K562 (cell line): ENCODE results near the gene MMP17. TPM values are rescaled to one million over a fixed set of nuclear protein-coding genes. Genes with fewer than 3 reads are reported as not detected.
A peak's percentile ranks its signal among the peaks of the same experiment; 100 is the strongest.

Experiments
- ATAC-seq: fragments of 200-7000 bp; cut with Tn5 transposase; 3 replicates; pipeline ENCODE4 v1.9.1; 2020; ENCODE audit warnings: moderate library complexity
- BruUV-seq: library from RNA; stranded (reverse); fragments of 400-500 nt; replicated peaks from 2 replicates; lab custom pipeline; 2021; lab: Mats Ljungman, UMichigan
- CTCF ChIA-PET: fragments of 300-600 bp; formaldehyde crosslinking; extraction: SDS; loops from one replicate; lab custom pipeline; 2021; ENCODE audit warnings: low intra/inter-chr PET ratio; lab: Yijun Ruan, JAX
- POLR2A ChIA-PET: fragments of 300-600, 350-650 bp; sonication (Branson Sonifier 250); formaldehyde crosslinking; extraction: SDS; loops from one replicate; lab custom pipeline; 2021; ENCODE audit warnings: antibody characterized with exemption, inconsistent platforms; lab: Yijun Ruan, JAX
- DNase-seq, 4 experiments: peaks; one replicate each; pipeline versions ENCODE4 v3.0.0 to v3.0.0-alpha.2; 2011 to 2018; ENCODE audit warnings: low spot score in 3 of 4, mixed read lengths in 3 of 4; ENCODE audit errors: extremely low read depth in 1 of 4
- FAIRE-seq: peaks from 2 replicates; lab custom pipeline; 2011; peaks lifted over from hg19 to GRCh38; lab: Jason Lieb, UNC
- H2AFZ ChIP-seq: 2 replicates; pipeline ENCODE4 v1.6.0; 2011; ENCODE audit warnings: low read depth, low read length, control low read depth, inconsistent platforms
- H3K27ac ChIP-seq: fragments of 200-600 bp; 3 replicates; pipeline ENCODE4 v1.8.0; 2011; ENCODE audit warnings: low read depth, mild to moderate bottlenecking, control low read depth, inconsistent platforms, low read length, moderate library complexity, mixed read lengths; ENCODE audit errors: extremely low read depth
- H3K27me3 ChIP-seq, 2 experiments: fragments of 300-600 bp in 1 of 2; 2 replicates in 1 of 2; 3 replicates in 1 of 2; pipeline versions ENCODE4 v1.6.0 to v1.8.0; 2011; ENCODE audit warnings: inconsistent platforms in 2 of 2, low read length in 2 of 2, mild to moderate bottlenecking in 1 of 2, mixed read lengths in 1 of 2, moderate library complexity in 1 of 2; ENCODE audit not compliant: control insufficient read depth in 2 of 2, insufficient read depth in 2 of 2
- H3K36me3 ChIP-seq: fragments of 300-600 bp; 3 replicates; pipeline ENCODE4 v1.8.0; 2011; ENCODE audit warnings: mild to moderate bottlenecking, low read length, inconsistent platforms; ENCODE audit not compliant: control insufficient read depth, insufficient read depth
- H3K4me1 ChIP-seq, 2 experiments: fragments of 200-600 bp in 1 of 2; replicated peaks in 1 of 2; 2 replicates in 1 of 2; 3 replicates in 1 of 2; pipeline versions ENCODE4 v1.5.1 to v1.8.0; 2011; ENCODE audit warnings: inconsistent platforms in 2 of 2, low read length in 2 of 2, mild to moderate bottlenecking in 1 of 2, mixed read lengths in 1 of 2, moderate library complexity in 1 of 2; ENCODE audit not compliant: control insufficient read depth in 2 of 2, insufficient read depth in 2 of 2
- H3K4me2 ChIP-seq: 2 replicates; pipeline ENCODE4 v1.6.1; 2011; ENCODE audit warnings: low read length, control low read depth, inconsistent platforms, mixed read lengths; ENCODE audit not compliant: insufficient read depth
- H3K4me3 ChIP-seq: fragments of 200-600 bp; sonication (generic), shearing (Covaris generic); 2 replicates; pipeline ENCODE4 v1.5.1; 2016; ENCODE audit warnings: control low read depth, inconsistent platforms
- H3K79me2 ChIP-seq: fragments of 200-600 bp; 3 replicates; pipeline ENCODE4 v1.8.0; 2011; ENCODE audit warnings: low read length, inconsistent platforms; ENCODE audit not compliant: control insufficient read depth, insufficient read depth
- H3K9ac ChIP-seq, 2 experiments: 2 replicates each; pipeline versions ENCODE4 v1.6.0 to v1.6.1; 2011; ENCODE audit warnings: low read depth in 2 of 2, low read length in 2 of 2, control low read depth in 1 of 2, inconsistent platforms in 1 of 2, mild to moderate bottlenecking in 1 of 2, mixed read lengths in 1 of 2; ENCODE audit not compliant: insufficient read depth in 1 of 2
- H3K9me1 ChIP-seq: one replicate; pipeline ENCODE4 v1.6.0; 2011; ENCODE audit warnings: inconsistent platforms, mild to moderate bottlenecking, low read length, moderate library complexity; ENCODE audit not compliant: control insufficient read depth, insufficient read depth
- H3K9me3 ChIP-seq: replicated peaks from 2 replicates; pipeline ENCODE4 v1.5.1; 2011; ENCODE audit warnings: low read depth, low read length, inconsistent platforms; ENCODE audit not compliant: control insufficient read depth, insufficient read depth
- H4K20me1 ChIP-seq: replicated peaks from 2 replicates; pipeline ENCODE4 v1.6.1; 2011; ENCODE audit warnings: low read length, inconsistent platforms, mixed read lengths; ENCODE audit not compliant: control insufficient read depth, insufficient read depth
- POLR2G ChIP-seq: fragments of 200-400 bp; formaldehyde crosslinking; IDR thresholded peaks from 2 replicates; pipeline ENCODE4 v1.6.1; 2017; ENCODE audit warnings: low read depth, mild to moderate bottlenecking, antibody characterized with exemption, low read length, moderate library complexity
- SMAD2 ChIP-seq: fragments of 150-350 bp; IDR thresholded peaks from 2 replicates; pipeline ENCODE4 v1.6.1; 2014; ENCODE audit warnings: low read depth, mild to moderate bottlenecking, low read length
- ZNF263 ChIP-seq: sonication (generic); formaldehyde crosslinking; IDR thresholded peaks from 2 replicates; pipeline ENCODE4 v1.8.0; 2022; ENCODE audit warnings: mild to moderate bottlenecking, missing genetic modification reagents, borderline replicate concordance
- WGBS: fragments of 100-300 bp; shearing (Covaris generic); methylation state at CpG from one replicate; pipeline ENCODE4 v1.1.6; 2016; ENCODE audit warnings: low coverage, mixed read lengths; ENCODE audit not compliant: insufficient coverage; ENCODE audit errors: missing lambda C conversion rate; 5-methylcytosine and 5-hydroxymethylcytosine counted together
- in situ Hi-C: fragments of 300-500 bp; cut with MboI; formaldehyde crosslinking; loops from 4 replicates; pipeline ENCODE4 v1.15.0; 2018; ENCODE audit warnings: inconsistent platforms, mixed read lengths
- intact Hi-C: fragments of 100-400 bp; cut with micrococcal nuclease; formaldehyde crosslinking; loops from 2 replicates; pipeline ENCODE4 v1.14.2; 2022
- polyA plus RNA-seq, 8 experiments: library from polyadenylated mRNA; depleted of rRNA in 4 of 8; stranded (reverse) in 5 of 8; unstranded in 3 of 8; fragments of >200 nt; fragmentation: Nextera tagmentation in 2 of 8; fragmentation: Illumina TruSeq in 1 of 8; extraction: Ambion mirVana in 2 of 8; extraction: Trizol in 1 of 8; gene quantifications; 2 replicates each; pipeline versions ENCODE4 v1.2.1 to v1.2.3, GENCODE V29; 2011 to 2014; ENCODE audit warnings: inconsistent platforms in 1 of 8, missing spikeins in 1 of 8
- total RNA-seq, 7 experiments: library from RNA; depleted of rRNA in 6 of 7; stranded (reverse); fragments of >200 nt in 6 of 7; fragmentation: Illumina TruSeq in 2 of 7; extraction: Trizol in 2 of 7; gene quantifications; 2 replicates each; pipeline versions ENCODE4 v1.2.1 to v1.2.3, GENCODE V29; 2011 to 2021; ENCODE audit warnings: low replicate concordance in 1 of 7
- TF ChIP-seq, protein P1 (sequence below): sonication (generic); formaldehyde crosslinking; IDR thresholded peaks from 2 replicates; pipeline ENCODE4 v1.8.1; 2023; ENCODE audit warnings: mild to moderate bottlenecking, missing genetic modification reagents

The MMP17 gene
- total and polyA plus RNA-seq, 9 of the 15 experiments (the other 6 are each of a cell fraction or from before 2014, with no cell fraction given) = 1.1 to 21.2 (median 17.1) TPM; not detected in 2

DNA sequence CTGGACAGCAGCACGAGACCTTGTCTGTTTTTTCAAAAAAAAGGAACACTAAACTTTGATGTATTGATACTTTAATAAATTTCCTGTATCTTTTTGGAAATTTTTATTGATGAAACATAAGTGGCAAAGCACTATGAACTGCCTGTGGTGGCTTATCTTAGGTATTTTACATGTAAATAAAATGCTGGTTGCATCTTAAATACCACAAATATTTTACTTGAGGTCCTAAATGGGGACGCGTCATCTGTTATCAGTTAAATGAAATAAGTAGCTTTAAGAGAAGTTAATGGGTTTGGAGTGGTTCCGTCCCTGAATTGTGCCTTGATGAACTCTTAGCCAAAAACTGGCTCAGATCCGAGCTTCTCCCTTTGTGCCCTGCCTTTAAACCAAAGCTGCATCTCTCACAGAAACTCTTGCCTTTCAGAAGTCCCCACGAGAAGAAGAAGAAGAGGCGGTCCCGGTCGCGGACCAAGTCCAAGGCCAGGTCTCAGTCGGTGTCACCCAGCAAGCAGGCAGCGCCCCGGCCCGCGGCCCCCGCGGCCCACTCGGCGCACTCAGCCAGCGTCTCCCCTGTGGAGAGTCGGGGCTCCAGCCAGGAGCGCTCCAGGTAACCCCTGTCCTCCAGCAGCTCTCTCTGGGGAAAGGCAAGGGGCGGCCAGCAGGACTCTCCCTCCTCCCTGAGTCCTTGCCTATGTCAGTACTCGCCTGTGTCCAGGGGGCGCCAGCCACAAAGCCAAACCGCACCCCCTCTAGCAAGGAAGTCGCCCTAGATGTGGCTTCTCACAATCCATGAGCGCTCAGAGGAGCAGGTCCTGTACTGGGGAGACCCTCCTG lies 31.2 kb upstream of the MMP17 start:
- ChIA-PET CTCF (no interaction called here), POLR2A (interaction anchor here (0.6 kb wide), 1 partner anchor 11 kb away, joined by 3 read pairs; no protein-coding TSS in a partner anchor)
- H3K9me1 ChIP-seq = peaks cover 4% of the 10 kb centered on the region
- H3K27ac ChIP-seq = no peak overlapping the region
- FAIRE-seq = no peak
- no peaks in the 10 kb centered on the region for H3K9me3 ChIP-seq
- H3K79me2 ChIP-seq = no peaks in the 10 kb centered on the region
- H3K9ac ChIP-seq = no peak overlapping the region
- WGBS = 97% methylated on average over 19 of the region's 28 CpGs
- intact Hi-C loops = no loop called here
- H3K4me2 ChIP-seq = no peak overlapping the region
- H3K4me1 ChIP-seq = peaks cover 0 to 4% of the 10 kb centered on the region in 2 experiments; a peak in 1 of 5 replicates
- H3K27me3 ChIP-seq = no peaks in the 10 kb centered on the region
- no TSS peak for BruUV-seq
- H3K36me3 ChIP-seq = peaks cover 87% of the 10 kb centered on the region
- TF ChIP-seq POLR2G = peak; percentile 58
- TF ChIP-seq SMAD2 = no peak
- peak; percentile 44; the same call in 1 of the 2 replicates for TF ChIP-seq ZNF263 (CRISPR knock-in tag)
- TF ChIP-seq, protein P1, sequence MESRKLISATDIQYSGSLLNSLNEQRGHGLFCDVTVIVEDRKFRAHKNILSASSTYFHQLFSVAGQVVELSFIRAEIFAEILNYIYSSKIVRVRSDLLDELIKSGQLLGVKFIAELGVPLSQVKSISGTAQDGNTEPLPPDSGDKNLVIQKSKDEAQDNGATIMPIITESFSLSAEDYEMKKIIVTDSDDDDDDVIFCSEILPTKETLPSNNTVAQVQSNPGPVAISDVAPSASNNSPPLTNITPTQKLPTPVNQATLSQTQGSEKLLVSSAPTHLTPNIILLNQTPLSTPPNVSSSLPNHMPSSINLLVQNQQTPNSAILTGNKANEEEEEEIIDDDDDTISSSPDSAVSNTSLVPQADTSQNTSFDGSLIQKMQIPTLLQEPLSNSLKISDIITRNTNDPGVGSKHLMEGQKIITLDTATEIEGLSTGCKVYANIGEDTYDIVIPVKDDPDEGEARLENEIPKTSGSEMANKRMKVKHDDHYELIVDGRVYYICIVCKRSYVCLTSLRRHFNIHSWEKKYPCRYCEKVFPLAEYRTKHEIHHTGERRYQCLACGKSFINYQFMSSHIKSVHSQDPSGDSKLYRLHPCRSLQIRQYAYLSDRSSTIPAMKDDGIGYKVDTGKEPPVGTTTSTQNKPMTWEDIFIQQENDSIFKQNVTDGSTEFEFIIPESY = peak; percentile 33; the same call in 1 of the 2 replicates
- no peak for DNase-seq
- 0 out of 2 replicates have a peak, but pooled peaks cover 4% of the 10 kb centered on the region for H4K20me1 ChIP-seq
- H3K4me3 ChIP-seq = no peak overlapping the region
- H2AFZ ChIP-seq = no peak overlapping the region
- peak; percentile 44 for ATAC-seq
- in situ Hi-C loops = no loop called here
